Epithelial cell of esophagus (primary cell): ENCODE measurements around the gene LYRM7.
A peak's percentile ranks its signal among the peaks of the same experiment; 100 is the strongest.
"Not testable (repeated sequence)": the region's sequence is repeated elsewhere in the genome, so short reads cannot be mapped to it uniquely, and the experiment has no call there.

Experiments
- DNase-seq: peaks from one replicate; pipeline ENCODE4 v3.0.0; 2010; ENCODE audit warnings: low read depth
- H3K4me3 ChIP-seq: 2 replicates; pipeline ENCODE4 v1.5.1; 2011; ENCODE audit warnings: mild to moderate bottlenecking, low read length, control low read depth
- TF ChIP-seq, protein P1 (sequence below): IDR thresholded peaks from 2 replicates; pipeline ENCODE4 v1.5.1; 2011; ENCODE audit warnings: low read depth, mild to moderate bottlenecking, low read length, control low read depth, inconsistent platforms; ENCODE audit not compliant: insufficient read depth; ENCODE audit errors: missing control alignments

LYRM7 gene

DNA sequence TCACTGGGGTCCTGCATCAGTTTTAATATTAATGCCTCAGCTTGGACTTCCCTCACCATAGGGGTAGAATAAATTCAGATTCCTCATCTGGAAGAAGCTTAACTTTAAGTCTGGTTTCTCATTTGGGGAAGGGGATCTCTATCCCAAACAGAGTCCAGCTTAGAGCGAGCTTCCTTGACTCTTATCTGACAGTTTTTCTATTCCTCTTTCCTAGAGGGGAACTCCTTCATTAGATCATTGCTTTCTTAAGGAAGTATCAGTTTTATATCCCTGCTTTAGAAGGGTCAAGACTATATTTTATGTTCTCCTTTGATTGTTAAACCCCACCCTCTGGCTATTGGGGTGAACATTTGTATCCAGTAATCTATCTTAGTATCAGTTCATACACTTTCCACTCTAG lies 68.9 kb downstream of the LYRM7 start:
- TF ChIP-seq, protein P1, sequence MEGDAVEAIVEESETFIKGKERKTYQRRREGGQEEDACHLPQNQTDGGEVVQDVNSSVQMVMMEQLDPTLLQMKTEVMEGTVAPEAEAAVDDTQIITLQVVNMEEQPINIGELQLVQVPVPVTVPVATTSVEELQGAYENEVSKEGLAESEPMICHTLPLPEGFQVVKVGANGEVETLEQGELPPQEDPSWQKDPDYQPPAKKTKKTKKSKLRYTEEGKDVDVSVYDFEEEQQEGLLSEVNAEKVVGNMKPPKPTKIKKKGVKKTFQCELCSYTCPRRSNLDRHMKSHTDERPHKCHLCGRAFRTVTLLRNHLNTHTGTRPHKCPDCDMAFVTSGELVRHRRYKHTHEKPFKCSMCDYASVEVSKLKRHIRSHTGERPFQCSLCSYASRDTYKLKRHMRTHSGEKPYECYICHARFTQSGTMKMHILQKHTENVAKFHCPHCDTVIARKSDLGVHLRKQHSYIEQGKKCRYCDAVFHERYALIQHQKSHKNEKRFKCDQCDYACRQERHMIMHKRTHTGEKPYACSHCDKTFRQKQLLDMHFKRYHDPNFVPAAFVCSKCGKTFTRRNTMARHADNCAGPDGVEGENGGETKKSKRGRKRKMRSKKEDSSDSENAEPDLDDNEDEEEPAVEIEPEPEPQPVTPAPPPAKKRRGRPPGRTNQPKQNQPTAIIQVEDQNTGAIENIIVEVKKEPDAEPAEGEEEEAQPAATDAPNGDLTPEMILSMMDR: no peak
- H3K4me3 ChIP-seq: no peak overlapping the region
- DNase-seq: no peak

DNA sequence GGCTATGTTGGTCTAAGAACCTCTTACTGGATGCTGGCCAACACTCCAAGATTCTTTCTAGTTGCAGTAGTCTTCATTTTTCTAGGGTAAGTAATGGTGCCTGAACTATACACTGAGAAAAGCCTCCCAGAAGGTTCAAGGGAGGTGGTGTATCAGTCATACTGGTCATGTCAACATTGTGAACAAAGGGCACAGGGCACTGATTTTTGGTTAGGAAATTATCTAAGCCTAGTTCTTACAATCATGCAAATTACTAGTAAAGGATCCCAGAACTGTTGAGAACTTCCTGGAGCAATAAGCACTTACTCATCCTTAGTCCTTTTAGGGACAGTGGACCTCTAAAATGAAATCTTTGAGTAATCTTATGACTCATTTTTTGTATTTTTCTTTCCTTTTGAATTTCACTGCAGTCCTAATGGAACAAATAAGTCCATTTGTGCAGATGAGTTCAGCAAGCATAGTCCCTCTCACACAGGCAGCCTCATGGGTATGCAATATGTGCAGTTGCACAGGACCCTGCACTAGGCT lies 72.0 kb downstream of the LYRM7 start:
- DNase-seq: peak; percentile 85
- H3K4me3 ChIP-seq: no peak overlapping the region

DNA sequence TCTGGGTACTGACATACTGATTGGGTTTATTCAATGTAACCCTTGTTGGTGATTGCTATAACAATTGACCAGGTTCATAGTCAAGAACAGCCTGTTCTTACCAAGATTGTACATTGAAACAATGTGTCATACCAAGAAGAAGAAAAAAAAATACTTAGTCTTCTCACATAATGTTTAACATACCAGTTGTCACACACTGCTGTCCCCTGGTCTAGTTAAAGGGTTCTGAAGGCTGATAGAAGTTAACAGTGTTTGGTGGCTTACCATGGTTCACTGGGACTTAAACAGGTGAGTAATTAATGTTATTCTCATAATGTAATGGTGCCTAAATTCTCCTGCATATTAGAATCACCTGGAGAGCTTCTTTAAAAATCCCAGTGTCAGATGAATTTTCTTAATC lies 74.6 kb downstream of the LYRM7 start:
- no peak for DNase-seq
- H3K4me3 ChIP-seq: no peak overlapping the region
- TF ChIP-seq, protein P1: no peak

More for the DNA sequence above, 72.0 kb downstream of the LYRM7 start:
- TF ChIP-seq, protein P1: no peak

DNA sequence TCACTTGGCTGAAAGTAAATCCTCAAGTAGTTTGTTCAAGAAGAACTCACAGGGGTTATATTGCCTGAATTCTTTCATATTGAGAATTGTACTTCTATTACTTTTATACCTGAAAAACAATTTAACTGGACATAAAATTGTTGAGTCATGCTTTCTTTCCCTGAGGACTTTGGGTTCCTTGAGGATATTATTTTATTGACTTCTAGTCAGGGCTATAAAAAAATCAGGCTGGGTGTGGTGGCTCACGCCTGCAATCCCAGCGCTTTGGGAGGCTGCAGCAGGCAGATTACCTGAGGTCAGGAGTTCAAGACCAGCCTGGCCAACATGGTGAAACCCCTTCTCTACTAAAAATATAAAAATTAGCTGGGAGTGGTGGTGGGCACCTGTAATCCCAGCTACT lies 75.2 kb downstream of the LYRM7 start:
- TF ChIP-seq, protein P1: no peak
- no peak for DNase-seq
- H3K4me3 ChIP-seq: no peak overlapping the region

DNA sequence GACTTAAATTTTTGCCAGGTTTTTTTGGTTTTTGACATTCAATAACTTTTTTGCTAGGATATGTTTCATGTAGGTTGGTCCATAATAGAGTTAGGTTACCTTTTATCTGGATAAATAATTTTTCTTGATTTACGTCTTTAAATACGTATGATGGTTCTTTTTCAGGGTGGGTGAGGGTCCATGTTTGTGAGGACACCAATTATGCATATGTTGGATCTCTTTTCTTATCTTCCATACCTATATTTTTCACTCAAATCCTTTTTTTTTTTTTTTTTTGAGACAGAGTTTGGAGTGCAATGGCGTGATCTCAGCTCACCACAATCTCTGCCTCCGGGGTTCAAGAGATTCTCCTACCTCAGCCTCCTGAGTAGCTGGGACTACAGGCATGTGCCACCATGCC lies 75.8 kb downstream of the LYRM7 start:
- TF ChIP-seq, protein P1: no peak
- H3K4me3 ChIP-seq: no peak overlapping the region
- no peak for DNase-seq

DNA sequence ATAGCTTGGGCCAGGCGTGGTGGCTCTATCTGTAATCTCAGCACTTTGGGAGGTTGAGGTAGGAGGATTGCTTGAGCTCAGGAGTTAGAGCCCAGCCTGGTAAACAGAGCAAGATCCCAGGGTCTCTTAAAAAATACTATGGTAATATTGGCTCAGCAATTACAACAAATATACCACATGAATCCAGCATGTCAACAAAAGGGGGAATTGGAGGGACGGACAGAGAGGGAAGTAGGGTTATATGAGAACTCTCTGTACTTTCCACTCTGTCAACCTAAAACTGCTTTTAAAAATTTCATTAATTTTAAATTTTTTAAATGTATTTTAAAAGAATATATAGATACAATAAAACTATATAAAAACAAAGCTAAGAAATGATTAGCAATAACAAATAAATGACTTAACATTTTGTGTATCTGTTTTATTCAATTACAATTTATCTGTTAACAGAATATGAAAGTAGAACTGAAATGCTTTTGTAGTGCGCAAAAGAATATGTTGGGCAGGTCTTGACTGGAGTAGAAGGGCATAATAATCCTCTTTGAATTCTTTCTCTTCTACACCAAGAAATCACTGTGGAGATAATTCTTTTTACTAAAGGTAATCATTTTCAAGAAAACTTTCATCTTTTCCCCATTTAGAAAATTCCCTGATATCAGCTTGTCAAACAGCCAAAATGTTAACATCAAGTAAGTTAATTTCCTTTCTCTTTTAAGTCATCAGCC lies 80.2 kb downstream of the LYRM7 start:
- no peak for DNase-seq
- TF ChIP-seq, protein P1: no peak
- H3K4me3 ChIP-seq: no peak overlapping the region

DNA sequence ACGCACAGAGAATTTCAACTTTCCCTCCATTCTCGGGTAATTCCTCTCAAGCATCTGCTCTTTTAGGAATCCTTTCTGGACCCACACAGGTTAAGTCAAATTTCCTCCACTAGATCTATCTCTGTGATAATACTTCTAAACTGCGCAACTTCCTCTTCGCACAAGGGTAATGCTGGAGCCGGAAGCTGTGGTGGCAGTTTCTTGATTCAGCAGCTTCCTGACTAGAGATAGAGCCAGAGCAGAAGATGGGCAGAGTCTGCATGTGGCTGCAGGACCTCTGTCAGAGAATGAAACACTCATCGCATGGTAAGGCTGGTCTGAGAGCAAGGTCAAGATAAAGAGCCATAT lies 82.1 kb downstream of the LYRM7 start:
- DNase-seq: no peak
- TF ChIP-seq, protein P1: no peak
- no peak overlapping the region for H3K4me3 ChIP-seq

DNA sequence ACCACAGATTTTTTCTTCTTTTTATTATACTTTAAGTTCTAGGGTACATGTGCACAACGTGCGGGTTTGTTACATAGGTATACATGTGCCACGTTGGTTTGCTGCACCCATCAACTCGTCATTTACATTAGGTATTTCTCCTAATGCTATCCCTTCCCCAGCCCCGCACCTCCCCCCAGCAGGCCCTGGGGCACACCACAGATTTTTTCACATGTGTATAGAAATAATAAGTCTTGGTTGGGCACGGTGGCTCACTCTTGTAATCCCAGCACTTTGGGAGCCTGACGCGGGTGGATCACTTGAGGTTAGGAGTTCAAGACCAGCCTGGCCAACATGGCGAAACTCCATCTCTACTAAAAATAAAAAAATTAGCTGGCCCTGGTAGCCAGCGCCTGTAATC lies 83.3 kb downstream of the LYRM7 start:
- DNase-seq, H3K4me3 ChIP-seq: not testable (repeated sequence)
